K562 (cell line): ENCODE data around the gene PHF1. TPM values are rescaled to one million over a fixed set of nuclear protein-coding genes. Genes with fewer than 3 reads are reported as not detected.

Experiments used
- BMI1 ChIP-seq: fragments of 150-350 bp; IDR thresholded peaks from 2 replicates; pipeline ENCODE4 v1.6.1; 2014; ENCODE audit warnings: low read length
- CBFA2T3 ChIP-seq: fragments of 450-650 bp; IDR thresholded peaks from 2 replicates; pipeline ENCODE4 v1.6.1; 2017
- CCAR2 ChIP-seq: fragments of 200-400 bp; formaldehyde crosslinking; IDR thresholded peaks from 2 replicates; pipeline ENCODE4 v1.6.1; 2017; ENCODE audit warnings: mild to moderate bottlenecking, low read depth, low read length
- CHD1 ChIP-seq: fragments of 200-600 bp; sonication (generic); IDR thresholded peaks from one replicate; pipeline ENCODE4 v1.6.1; 2012; ENCODE audit warnings: mild to moderate bottlenecking, moderate library complexity, low read length, inconsistent platforms
- DDX20 ChIP-seq: fragments of 450-650 bp; IDR thresholded peaks from 2 replicates; pipeline ENCODE4 v1.6.1; 2016; ENCODE audit warnings: missing genetic modification characterization, low read depth, mild to moderate bottlenecking, missing compliant biosample characterization, moderate library complexity
- ERF ChIP-seq: fragments of 450-650 bp; formaldehyde crosslinking; IDR thresholded peaks from 2 replicates; pipeline ENCODE4 v1.4.0; 2020; ENCODE audit warnings: mild to moderate bottlenecking, mixed read lengths
- ETS2 ChIP-seq: IDR thresholded peaks from 2 replicates; pipeline ENCODE4 v1.6.1; 2016; ENCODE audit warnings: borderline replicate concordance, missing genetic modification characterization, mild to moderate bottlenecking, moderate library complexity, missing compliant biosample characterization; ENCODE audit not compliant: poor library complexity, severe bottlenecking
- HEY1 ChIP-seq: fragments of 250-450 bp; sonication (Bioruptor Pico); IDR thresholded peaks from 2 replicates; pipeline ENCODE4 v1.5.0; 2020; ENCODE audit warnings: mild to moderate bottlenecking, moderate library complexity, borderline replicate concordance
- HLTF ChIP-seq: fragments of 450-650 bp; IDR thresholded peaks from 2 replicates; pipeline ENCODE4 v1.6.1; 2016
- HNRNPL ChIP-seq: fragments of 200-400 bp; formaldehyde crosslinking; IDR thresholded peaks from 2 replicates; pipeline ENCODE4 v1.6.1; 2017; ENCODE audit warnings: low read depth, mild to moderate bottlenecking, low read length
- MEIS2 ChIP-seq: fragments of 450-650 bp; IDR thresholded peaks from 2 replicates; pipeline ENCODE4 v1.6.1; 2014; ENCODE audit warnings: mild to moderate bottlenecking; ENCODE audit not compliant: partially characterized antibody
- MTA2 ChIP-seq: fragments of 450-650 bp; IDR thresholded peaks from 2 replicates; pipeline ENCODE4 v1.6.1; 2016; ENCODE audit warnings: low read depth
- NONO ChIP-seq, 2 experiments: fragments of 200-400 bp in 1 of 2; fragments of 450-650 bp in 1 of 2; formaldehyde crosslinking in 1 of 2; IDR thresholded peaks; 2 replicates each; pipeline ENCODE4 v1.6.1; 2017; ENCODE audit warnings: low read depth in 2 of 2, mild to moderate bottlenecking in 2 of 2, moderate library complexity in 2 of 2, low read length in 1 of 2
- PURB ChIP-seq: sonication (generic); formaldehyde crosslinking; IDR thresholded peaks from 2 replicates; pipeline ENCODE4 v1.9.0; 2021; ENCODE audit warnings: low read depth, mild to moderate bottlenecking, missing genetic modification reagents
- TEAD2 ChIP-seq: fragments of 450-650 bp; IDR thresholded peaks from 2 replicates; pipeline ENCODE4 v1.6.1; 2016; ENCODE audit warnings: missing genetic modification characterization, control low read depth, missing compliant biosample characterization
- ZC3H8 ChIP-seq: fragments of 450-650 bp; IDR thresholded peaks from 2 replicates; pipeline ENCODE4 v1.6.1; 2017
- ZNF354B ChIP-seq: fragments of 250-450 bp; sonication (Bioruptor Pico); IDR thresholded peaks from 2 replicates; pipeline ENCODE4 v1.4.0; 2020
- ZNF431 ChIP-seq: sonication (generic); formaldehyde crosslinking; IDR thresholded peaks from 2 replicates; pipeline ENCODE4 v1.8.0; 2022; ENCODE audit warnings: mild to moderate bottlenecking, missing genetic modification reagents
- ZNF644 ChIP-seq: fragments of 200-800 bp; sonication (Bioruptor generic); IDR thresholded peaks from 2 replicates; pipeline ENCODE4 v1.6.1; 2016; ENCODE audit warnings: low read depth, missing genetic modification characterization, missing compliant biosample characterization
- polyA plus RNA-seq, 8 experiments: library from polyadenylated mRNA; depleted of rRNA in 4 of 8; stranded (reverse) in 5 of 8; unstranded in 3 of 8; fragments of >200 nt; fragmentation: Nextera tagmentation in 2 of 8; fragmentation: Illumina TruSeq in 1 of 8; extraction: Ambion mirVana in 2 of 8; extraction: Trizol in 1 of 8; gene quantifications; 2 replicates each; pipeline versions ENCODE4 v1.2.1 to v1.2.3, GENCODE V29; 2011 to 2014; ENCODE audit warnings: inconsistent platforms in 1 of 8, missing spikeins in 1 of 8
- total RNA-seq, 7 experiments: library from RNA; depleted of rRNA in 6 of 7; stranded (reverse); fragments of >200 nt in 6 of 7; fragmentation: Illumina TruSeq in 2 of 7; extraction: Trizol in 2 of 7; gene quantifications; 2 replicates each; pipeline versions ENCODE4 v1.2.1 to v1.2.3, GENCODE V29; 2011 to 2021; ENCODE audit warnings: low replicate concordance in 1 of 7
- TF ChIP-seq, protein P1 (sequence below): sonication (generic); formaldehyde crosslinking; IDR thresholded peaks from 2 replicates; pipeline ENCODE4 v1.8.0; 2022; ENCODE audit warnings: missing genetic modification reagents, mild to moderate bottlenecking, moderate library complexity, borderline replicate concordance
- TF ChIP-seq, protein P2 (sequence below): fragments of 250-450 bp; sonication (Bioruptor Pico); IDR thresholded peaks from 2 replicates; pipeline ENCODE4 v1.4.0; 2020
- TF ChIP-seq, protein P3 (sequence below): fragments of 450-650 bp; formaldehyde crosslinking; IDR thresholded peaks from 2 replicates; pipeline ENCODE4 v1.4.0; 2020; ENCODE audit warnings: mild to moderate bottlenecking, moderate library complexity
- TF ChIP-seq, protein P4 (sequence below): sonication (generic); formaldehyde crosslinking; IDR thresholded peaks from 2 replicates; pipeline ENCODE4 v1.8.1; 2023; ENCODE audit warnings: mild to moderate bottlenecking, missing genetic modification reagents
- TF ChIP-seq, protein P5 (sequence below): fragments of 450-650 bp; conservative IDR thresholded peaks from 2 replicates; pipeline ENCODE4 v1.6.1; 2016; ENCODE audit warnings: missing genetic modification characterization, low read depth, mild to moderate bottlenecking, control low read depth, missing compliant biosample characterization

PHF1 gene
- total and polyA plus RNA-seq, 9 of the 15 experiments (the other 6 are each of a cell fraction or from before 2014, with no cell fraction given): 3.7 to 64.2 (median 33.7) TPM

DNA sequence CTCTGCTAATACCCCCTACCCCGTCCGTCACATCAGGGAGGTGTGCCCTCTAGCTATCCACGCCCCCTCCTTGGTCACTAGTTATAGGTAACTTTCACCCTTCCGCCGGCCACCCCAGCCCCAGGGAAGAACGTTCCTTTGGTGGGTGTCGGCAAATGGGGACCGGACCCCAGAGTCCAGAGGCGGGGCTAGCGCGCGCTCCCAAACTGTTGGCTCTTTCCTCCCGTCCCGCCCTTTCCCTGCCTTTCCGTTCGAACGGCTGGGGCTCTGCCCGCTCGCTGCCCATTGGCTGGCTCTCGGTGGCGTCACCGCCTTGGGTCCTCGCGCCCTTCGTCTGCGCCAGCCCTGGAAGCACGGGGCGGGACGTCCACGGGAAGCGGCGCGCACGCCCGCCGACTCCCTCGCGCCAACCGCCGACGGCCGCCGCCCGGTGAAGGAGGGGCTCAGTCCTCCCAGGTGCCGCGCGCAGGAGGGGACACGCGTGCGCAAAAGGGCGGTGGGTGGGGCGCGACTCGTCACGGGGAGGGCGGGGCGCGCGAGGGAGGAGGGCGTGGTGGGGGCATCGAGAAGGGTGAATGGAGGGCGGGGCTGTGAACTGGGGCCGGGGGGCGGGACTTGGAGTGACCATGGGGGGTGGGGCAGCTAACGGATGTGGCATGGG lies 634 bp upstream of the PHF1 start (continued):
- TF ChIP-seq, protein P1, sequence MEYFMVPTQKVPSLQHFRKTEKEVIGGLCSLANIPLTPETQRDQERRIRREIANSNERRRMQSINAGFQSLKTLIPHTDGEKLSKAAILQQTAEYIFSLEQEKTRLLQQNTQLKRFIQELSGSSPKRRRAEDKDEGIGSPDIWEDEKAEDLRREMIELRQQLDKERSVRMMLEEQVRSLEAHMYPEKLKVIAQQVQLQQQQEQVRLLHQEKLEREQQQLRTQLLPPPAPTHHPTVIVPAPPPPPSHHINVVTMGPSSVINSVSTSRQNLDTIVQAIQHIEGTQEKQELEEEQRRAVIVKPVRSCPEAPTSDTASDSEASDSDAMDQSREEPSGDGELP (CRISPR knock-in tag): peak; percentile 93
- TF ChIP-seq ZNF644 (tag) (no peak), HEY1 (CRISPR knock-in tag) (no peak), CBFA2T3 (no peak), CCAR2 (no peak), HLTF (no peak), NONO (IDR thresholded peaks at IDR 0.05; ENCODE audit: low read depth in 2 of 2, low read length in 1 of 2) (peak; percentile 19 to 64; a peak in 1 of 4 replicates), MTA2 (no peak), TEAD2 (no peak), PURB (CRISPR knock-in tag) (no peak), ZNF354B (CRISPR knock-in tag) (no peak; the same call in 1 of the 2 replicates), CHD1 (no peak), BMI1 (no peak), ERF (peak; percentile 95), HNRNPL (peak; percentile 25; the same call in 1 of the 2 replicates), DDX20 (tag) (no peak), ZNF431 (CRISPR knock-in tag) (no peak), ZC3H8 (no peak), ETS2 (tag) (no peak), MEIS2 (peak; percentile 61)
- TF ChIP-seq, protein P2, sequence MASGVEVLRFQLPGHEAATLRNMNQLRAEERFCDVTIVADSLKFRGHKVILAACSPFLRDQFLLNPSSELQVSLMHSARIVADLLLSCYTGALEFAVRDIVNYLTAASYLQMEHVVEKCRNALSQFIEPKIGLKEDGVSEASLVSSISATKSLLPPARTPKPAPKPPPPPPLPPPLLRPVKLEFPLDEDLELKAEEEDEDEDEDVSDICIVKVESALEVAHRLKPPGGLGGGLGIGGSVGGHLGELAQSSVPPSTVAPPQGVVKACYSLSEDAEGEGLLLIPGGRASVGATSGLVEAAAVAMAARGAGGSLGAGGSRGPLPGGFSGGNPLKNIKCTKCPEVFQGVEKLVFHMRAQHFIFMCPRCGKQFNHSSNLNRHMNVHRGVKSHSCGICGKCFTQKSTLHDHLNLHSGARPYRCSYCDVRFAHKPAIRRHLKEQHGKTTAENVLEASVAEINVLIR: peak; percentile 90
- TF ChIP-seq, protein P3, sequence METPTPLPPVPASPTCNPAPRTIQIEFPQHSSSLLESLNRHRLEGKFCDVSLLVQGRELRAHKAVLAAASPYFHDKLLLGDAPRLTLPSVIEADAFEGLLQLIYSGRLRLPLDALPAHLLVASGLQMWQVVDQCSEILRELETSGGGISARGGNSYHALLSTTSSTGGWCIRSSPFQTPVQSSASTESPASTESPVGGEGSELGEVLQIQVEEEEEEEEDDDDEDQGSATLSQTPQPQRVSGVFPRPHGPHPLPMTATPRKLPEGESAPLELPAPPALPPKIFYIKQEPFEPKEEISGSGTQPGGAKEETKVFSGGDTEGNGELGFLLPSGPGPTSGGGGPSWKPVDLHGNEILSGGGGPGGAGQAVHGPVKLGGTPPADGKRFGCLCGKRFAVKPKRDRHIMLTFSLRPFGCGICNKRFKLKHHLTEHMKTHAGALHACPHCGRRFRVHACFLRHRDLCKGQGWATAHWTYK (CRISPR knock-in tag): peak; percentile 92
- TF ChIP-seq, protein P4, sequence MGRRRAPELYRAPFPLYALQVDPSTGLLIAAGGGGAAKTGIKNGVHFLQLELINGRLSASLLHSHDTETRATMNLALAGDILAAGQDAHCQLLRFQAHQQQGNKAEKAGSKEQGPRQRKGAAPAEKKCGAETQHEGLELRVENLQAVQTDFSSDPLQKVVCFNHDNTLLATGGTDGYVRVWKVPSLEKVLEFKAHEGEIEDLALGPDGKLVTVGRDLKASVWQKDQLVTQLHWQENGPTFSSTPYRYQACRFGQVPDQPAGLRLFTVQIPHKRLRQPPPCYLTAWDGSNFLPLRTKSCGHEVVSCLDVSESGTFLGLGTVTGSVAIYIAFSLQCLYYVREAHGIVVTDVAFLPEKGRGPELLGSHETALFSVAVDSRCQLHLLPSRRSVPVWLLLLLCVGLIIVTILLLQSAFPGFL (CRISPR knock-in tag): no peak
- TF ChIP-seq, protein P5, sequence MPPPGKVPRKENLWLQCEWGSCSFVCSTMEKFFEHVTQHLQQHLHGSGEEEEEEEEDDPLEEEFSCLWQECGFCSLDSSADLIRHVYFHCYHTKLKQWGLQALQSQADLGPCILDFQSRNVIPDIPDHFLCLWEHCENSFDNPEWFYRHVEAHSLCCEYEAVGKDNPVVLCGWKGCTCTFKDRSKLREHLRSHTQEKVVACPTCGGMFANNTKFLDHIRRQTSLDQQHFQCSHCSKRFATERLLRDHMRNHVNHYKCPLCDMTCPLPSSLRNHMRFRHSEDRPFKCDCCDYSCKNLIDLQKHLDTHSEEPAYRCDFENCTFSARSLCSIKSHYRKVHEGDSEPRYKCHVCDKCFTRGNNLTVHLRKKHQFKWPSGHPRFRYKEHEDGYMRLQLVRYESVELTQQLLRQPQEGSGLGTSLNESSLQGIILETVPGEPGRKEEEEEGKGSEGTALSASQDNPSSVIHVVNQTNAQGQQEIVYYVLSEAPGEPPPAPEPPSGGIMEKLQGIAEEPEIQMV: no peak
